HEK293 (cell line): ENCODE measurements around the gene LXN.

Source experiments
- CTCF ChIA-PET: fragments of 350-600 bp; formaldehyde crosslinking; extraction: SDS; loops from one replicate; lab custom pipeline; 2021; ENCODE audit warnings: antibody characterized with exemption; lab: Yijun Ruan, JAX
- POLR2A ChIA-PET: fragments of 300-600 bp; formaldehyde crosslinking; extraction: SDS; loops from one replicate; lab custom pipeline; 2020; ENCODE audit warnings: antibody characterized with exemption, inconsistent platforms; lab: Yijun Ruan, JAX
- H3K27ac ChIP-seq: fragments of 200-500 bp; sonication (Bioruptor generic); 2 replicates; pipeline ENCODE4 v1.5.1; 2014; ENCODE audit warnings: low read depth, low read length, control low read depth, inconsistent platforms; ENCODE audit errors: extremely low read depth
- H3K36me3 ChIP-seq, 2 experiments: fragments of 200-500 bp in 1 of 2; sonication (Bioruptor generic) in 1 of 2; 1 replicate in 1 of 2; 2 replicates in 1 of 2; pipeline ENCODE4 v1.5.1; 2014 to 2017; ENCODE audit warnings: inconsistent platforms in 2 of 2, low read length in 2 of 2; ENCODE audit not compliant: control insufficient read depth in 2 of 2, insufficient read depth in 1 of 2
- H3K4me1 ChIP-seq: fragments of 200-500 bp; sonication (Bioruptor generic); 2 replicates; pipeline ENCODE4 v1.5.1; 2014; ENCODE audit warnings: mild to moderate bottlenecking, low read length, inconsistent platforms; ENCODE audit not compliant: control insufficient read depth, insufficient read depth
- H3K4me3 ChIP-seq: 2 replicates; pipeline ENCODE4 v1.5.1; 2011; ENCODE audit warnings: low read depth, mild to moderate bottlenecking, control low read depth, low read length, moderate library complexity
- H3K9me3 ChIP-seq: fragments of 200-500 bp; sonication (Bioruptor generic); 2 replicates; pipeline ENCODE4 v1.5.1; 2014; ENCODE audit warnings: low read depth, low read length, inconsistent platforms; ENCODE audit not compliant: control insufficient read depth, insufficient read depth
- KLF16 ChIP-seq: fragments of 450-650 bp; formaldehyde crosslinking; IDR thresholded peaks from 2 replicates; pipeline ENCODE4 v1.5.1; 2017; ENCODE audit warnings: missing biosample characterization, missing genetic modification characterization
- KLF7 ChIP-seq: fragments of 450-650 bp; formaldehyde crosslinking; IDR thresholded peaks from 2 replicates; pipeline ENCODE4 v1.5.1; 2016; ENCODE audit warnings: missing biosample characterization, missing genetic modification characterization, borderline replicate concordance
- MZF1 ChIP-seq: fragments of 450-650 bp; formaldehyde crosslinking; IDR thresholded peaks from 2 replicates; pipeline ENCODE4 v1.5.1; 2017; ENCODE audit warnings: missing biosample characterization, missing genetic modification characterization, borderline replicate concordance
- ZBTB7A ChIP-seq: fragments of 450-650 bp; formaldehyde crosslinking; IDR thresholded peaks from 2 replicates; pipeline ENCODE4 v1.5.1; 2016; ENCODE audit warnings: low read depth, missing biosample characterization, missing genetic modification characterization
- ZFP3 ChIP-seq: fragments of 450-650 bp; formaldehyde crosslinking; IDR thresholded peaks from 2 replicates; pipeline ENCODE4 v1.5.1; 2016; ENCODE audit warnings: low read depth, missing biosample characterization, missing genetic modification characterization
- ZNF221 ChIP-seq: fragments of 450-650 bp; formaldehyde crosslinking; IDR thresholded peaks from 2 replicates; pipeline ENCODE4 v1.5.1; 2017; ENCODE audit warnings: missing biosample characterization, missing genetic modification characterization, borderline replicate concordance
- ZNF266 ChIP-seq: fragments of 450-650 bp; formaldehyde crosslinking; IDR thresholded peaks from 2 replicates; pipeline ENCODE4 v1.5.1; 2016; ENCODE audit warnings: missing biosample characterization, missing genetic modification characterization, low read depth
- ZNF274 ChIP-seq, 2 experiments: fragments of 200-500 bp in 1 of 2; fragments of 450-650 bp in 1 of 2; sonication (Bioruptor generic) in 1 of 2; formaldehyde crosslinking in 1 of 2; IDR thresholded peaks; 2 replicates each; pipeline versions ENCODE4 v1.5.1 to v1.6.1; 2014 to 2016; ENCODE audit warnings: borderline replicate concordance in 1 of 2, inconsistent platforms in 1 of 2, low read length in 1 of 2, missing biosample characterization in 1 of 2, missing genetic modification characterization in 1 of 2
- ZNF366 ChIP-seq: fragments of 450-650 bp; formaldehyde crosslinking; conservative IDR thresholded peaks from 2 replicates; pipeline ENCODE4 v1.5.1; 2016; ENCODE audit warnings: missing biosample characterization, missing genetic modification characterization
- ZNF394 ChIP-seq: fragments of 450-650 bp; formaldehyde crosslinking; IDR thresholded peaks from 2 replicates; pipeline ENCODE4 v1.5.1; 2016; ENCODE audit warnings: missing biosample characterization, missing genetic modification characterization, mild to moderate bottlenecking, moderate library complexity, borderline replicate concordance
- ZNF544 ChIP-seq: fragments of 450-650 bp; formaldehyde crosslinking; IDR thresholded peaks from 2 replicates; pipeline ENCODE4 v1.5.0; 2017; ENCODE audit warnings: missing biosample characterization, missing genetic modification characterization
- ZNF664 ChIP-seq: fragments of 450-650 bp; formaldehyde crosslinking; IDR thresholded peaks from 2 replicates; pipeline ENCODE4 v1.5.1; 2016; ENCODE audit warnings: missing biosample characterization, missing genetic modification characterization
- ZNF707 ChIP-seq: fragments of 450-650 bp; formaldehyde crosslinking; IDR thresholded peaks from 2 replicates; pipeline ENCODE4 v1.5.1; 2016; ENCODE audit warnings: missing biosample characterization, missing genetic modification characterization
- ZNF76 ChIP-seq: fragments of 450-650 bp; formaldehyde crosslinking; IDR thresholded peaks from 2 replicates; pipeline ENCODE4; 2016; ENCODE audit warnings: low read depth, missing biosample characterization, missing genetic modification characterization, borderline replicate concordance
- ZNF777 ChIP-seq: fragments of 450-650 bp; formaldehyde crosslinking; IDR thresholded peaks from 2 replicates; pipeline ENCODE4 v1.5.1; 2017; ENCODE audit warnings: missing biosample characterization, missing genetic modification characterization, borderline replicate concordance
- ZNF785 ChIP-seq: fragments of 450-650 bp; formaldehyde crosslinking; IDR thresholded peaks from 2 replicates; pipeline ENCODE4 v1.5.1; 2016; ENCODE audit warnings: missing biosample characterization, missing genetic modification characterization
- TF ChIP-seq, protein P1 (sequence below): fragments of 450-650 bp; formaldehyde crosslinking; IDR thresholded peaks from 2 replicates; pipeline ENCODE4 v1.5.1; 2016; ENCODE audit warnings: missing biosample characterization, missing genetic modification characterization
- TF ChIP-seq, protein P2 (sequence below): fragments of 450-650 bp; formaldehyde crosslinking; IDR thresholded peaks from 2 replicates; pipeline ENCODE4 v1.5.1; 2016; ENCODE audit warnings: missing biosample characterization, missing genetic modification characterization, low read depth
- TF ChIP-seq, protein P3 (sequence below): fragments of 450-650 bp; formaldehyde crosslinking; IDR thresholded peaks from 2 replicates; pipeline ENCODE4 v1.5.1; 2016; ENCODE audit warnings: missing biosample characterization, missing genetic modification characterization
- TF ChIP-seq, protein P4 (sequence below): fragments of 450-650 bp; formaldehyde crosslinking; IDR thresholded peaks from 2 replicates; pipeline ENCODE4 v1.5.1; 2016; ENCODE audit warnings: missing biosample characterization, missing genetic modification characterization

Gene LXN

DNA sequence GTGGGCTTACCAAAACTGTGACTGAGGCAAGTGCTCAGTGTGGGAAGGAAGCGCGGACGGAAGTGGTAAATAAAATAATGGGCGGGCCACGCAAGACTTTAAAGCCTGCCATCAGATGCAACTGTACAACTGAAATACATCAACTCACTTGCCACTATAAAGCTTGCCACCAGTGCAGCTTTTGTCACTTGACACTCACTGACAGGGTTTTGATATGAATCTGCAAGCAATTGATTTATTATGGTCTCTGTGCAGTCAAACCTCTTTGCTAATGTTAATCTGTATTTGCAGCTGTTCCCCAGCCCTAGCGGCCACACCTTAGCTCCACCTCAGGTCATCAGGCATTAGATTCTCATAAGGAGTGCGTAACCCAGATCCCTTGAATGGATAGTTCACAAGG, 30.4 kb downstream of the LXN start:
- Histone ChIP-seq H3K9me3 (no peaks in the 10 kb centered on the region), H3K27ac (no peak overlapping the region), H3K36me3 (peaks cover 0 to 12% of the 10 kb centered on the region in 2 experiments; a peak in 1 of 3 replicates), H3K4me1 (no peaks in the 10 kb centered on the region), H3K4me3 (no peak overlapping the region)
- CTCF ChIA-PET = interaction anchor here (0.6 to 3.5 kb wide), 2 partner anchors 102 to 148 kb away, joined by 3 to 22 read pairs; no protein-coding TSS in a partner anchor
- POLR2A ChIA-PET = no interaction called here
- TF ChIP-seq ZFP3 (tag by site-specific recombination) = no peak
- TF ChIP-seq, protein P1, sequence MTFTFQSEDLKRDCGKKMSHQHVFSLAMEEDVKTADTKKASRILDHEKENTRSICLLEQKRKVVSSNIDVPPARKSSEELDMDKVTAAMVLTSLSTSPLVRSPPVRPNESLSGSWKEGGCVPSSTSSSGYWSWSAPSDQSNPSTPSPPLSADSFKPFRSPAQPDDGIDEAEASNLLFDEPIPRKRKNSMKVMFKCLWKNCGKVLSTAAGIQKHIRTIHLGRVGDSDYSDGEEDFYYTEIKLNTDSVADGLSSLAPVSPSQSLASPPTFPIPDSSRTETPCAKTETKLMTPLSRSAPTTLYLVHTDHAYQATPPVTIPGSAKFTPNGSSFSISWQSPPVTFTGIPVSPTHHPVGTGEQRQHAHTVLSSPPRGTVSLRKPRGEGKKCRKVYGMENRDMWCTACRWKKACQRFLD = no peak
- TF ChIP-seq, protein P2, sequence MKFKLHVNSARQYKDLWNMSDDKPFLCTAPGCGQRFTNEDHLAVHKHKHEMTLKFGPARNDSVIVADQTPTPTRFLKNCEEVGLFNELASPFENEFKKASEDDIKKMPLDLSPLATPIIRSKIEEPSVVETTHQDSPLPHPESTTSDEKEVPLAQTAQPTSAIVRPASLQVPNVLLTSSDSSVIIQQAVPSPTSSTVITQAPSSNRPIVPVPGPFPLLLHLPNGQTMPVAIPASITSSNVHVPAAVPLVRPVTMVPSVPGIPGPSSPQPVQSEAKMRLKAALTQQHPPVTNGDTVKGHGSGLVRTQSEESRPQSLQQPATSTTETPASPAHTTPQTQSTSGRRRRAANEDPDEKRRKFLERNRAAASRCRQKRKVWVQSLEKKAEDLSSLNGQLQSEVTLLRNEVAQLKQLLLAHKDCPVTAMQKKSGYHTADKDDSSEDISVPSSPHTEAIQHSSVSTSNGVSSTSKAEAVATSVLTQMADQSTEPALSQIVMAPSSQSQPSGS (tag by site-specific recombination) = no peak
- no peak for TF ChIP-seq ZNF394 (tag by site-specific recombination)
- no peak for TF ChIP-seq ZNF366 (tag by site-specific recombination)
- no peak for TF ChIP-seq ZNF707 (tag by site-specific recombination)
- TF ChIP-seq ZNF544 (tag by site-specific recombination) = no peak
- TF ChIP-seq ZNF76 (tag by site-specific recombination) = no peak
- TF ChIP-seq, protein P3, sequence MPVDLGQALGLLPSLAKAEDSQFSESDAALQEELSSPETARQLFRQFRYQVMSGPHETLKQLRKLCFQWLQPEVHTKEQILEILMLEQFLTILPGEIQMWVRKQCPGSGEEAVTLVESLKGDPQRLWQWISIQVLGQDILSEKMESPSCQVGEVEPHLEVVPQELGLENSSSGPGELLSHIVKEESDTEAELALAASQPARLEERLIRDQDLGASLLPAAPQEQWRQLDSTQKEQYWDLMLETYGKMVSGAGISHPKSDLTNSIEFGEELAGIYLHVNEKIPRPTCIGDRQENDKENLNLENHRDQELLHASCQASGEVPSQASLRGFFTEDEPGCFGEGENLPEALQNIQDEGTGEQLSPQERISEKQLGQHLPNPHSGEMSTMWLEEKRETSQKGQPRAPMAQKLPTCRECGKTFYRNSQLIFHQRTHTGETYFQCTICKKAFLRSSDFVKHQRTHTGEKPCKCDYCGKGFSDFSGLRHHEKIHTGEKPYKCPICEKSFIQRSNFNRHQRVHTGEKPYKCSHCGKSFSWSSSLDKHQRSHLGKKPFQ (tag by site-specific recombination) = no peak
- TF ChIP-seq ZNF664 (tag by site-specific recombination) = no peak
- TF ChIP-seq MZF1 (tag by site-specific recombination) = no peak
- no peak for TF ChIP-seq ZNF274 (IDR thresholded peaks at IDR 0.05; ENCODE audit: low read length)
- TF ChIP-seq ZNF274 (tag by site-specific recombination; IDR thresholded peaks at IDR 0.05; ENCODE audit: borderline replicate concordance) = no peak

DNA sequence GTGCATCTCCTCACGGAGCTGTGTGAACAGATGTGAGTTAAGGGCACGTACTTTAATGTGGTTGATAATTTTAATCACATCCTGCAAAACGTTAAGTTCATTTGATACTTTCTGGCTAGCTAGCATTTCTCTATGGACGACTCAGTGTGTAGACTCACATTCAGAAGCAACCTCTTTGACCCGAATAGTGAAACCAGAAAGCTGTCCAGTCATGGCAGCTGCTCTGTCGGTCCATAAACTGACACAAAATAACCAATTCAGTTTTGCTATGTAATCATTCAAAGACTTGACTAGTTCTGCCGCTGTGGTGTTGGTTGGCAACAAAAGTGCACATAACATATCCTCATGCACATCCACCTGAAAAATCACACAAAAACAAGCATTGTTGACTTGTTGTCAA, 31.8 kb downstream of the LXN start:
- ChIA-PET CTCF (interaction anchor here (0.9 kb wide), 1 partner anchor 19 kb away, joined by 3 read pairs; no protein-coding TSS in a partner anchor), POLR2A (no interaction called here)

DNA sequence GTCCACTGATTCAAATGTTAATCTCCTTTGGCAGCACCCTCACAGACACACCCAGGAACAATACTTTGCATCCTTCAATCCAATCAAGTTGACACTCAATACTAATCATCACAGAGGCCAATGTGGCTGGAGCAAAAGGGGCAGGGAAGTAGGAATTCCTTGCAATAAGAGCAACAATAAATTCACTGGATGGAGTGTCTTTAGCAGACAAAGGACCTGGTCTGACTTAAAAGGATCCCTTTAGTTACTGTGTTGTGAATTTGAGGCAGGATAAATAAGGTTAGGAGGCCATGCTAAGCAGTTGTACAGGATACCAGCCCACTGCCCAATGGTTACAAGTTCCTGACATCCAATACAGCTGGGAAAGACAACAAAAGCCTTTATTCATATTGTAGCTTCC, 40.5 kb downstream of the LXN start:
- POLR2A ChIA-PET = interaction anchor here (0.6 kb wide), 1 partner anchor 43 kb away, joined by 3 read pairs; no protein-coding TSS in a partner anchor

More for the DNA sequence above, 31.8 kb downstream of the LXN start:
- Histone ChIP-seq H3K27ac (no peak overlapping the region), H3K4me1 (no peaks in the 10 kb centered on the region), H3K4me3 (no peak overlapping the region), H3K9me3 (no peaks in the 10 kb centered on the region), H3K36me3 (no peaks in the 10 kb centered on the region)
- no peak for TF ChIP-seq ZNF785 (tag by site-specific recombination)
- TF ChIP-seq KLF16 = no peak
- TF ChIP-seq ZNF221 (tag by site-specific recombination) = no peak
- TF ChIP-seq ZNF76 (tag by site-specific recombination) = no peak
- TF ChIP-seq ZBTB7A (tag by site-specific recombination) = no peak
- no peak for TF ChIP-seq KLF7 (tag by site-specific recombination)

More for the DNA sequence above, 40.5 kb downstream of the LXN start:
- Histone ChIP-seq H3K9me3 (no peaks in the 10 kb centered on the region), H3K4me3 (no peak overlapping the region)
- CTCF ChIA-PET = interaction anchor here (0.8 to 1.2 kb wide), 2 partner anchors 12 to 93 kb away, joined by 3 read pairs; no protein-coding TSS in a partner anchor
- TF ChIP-seq, protein P4, sequence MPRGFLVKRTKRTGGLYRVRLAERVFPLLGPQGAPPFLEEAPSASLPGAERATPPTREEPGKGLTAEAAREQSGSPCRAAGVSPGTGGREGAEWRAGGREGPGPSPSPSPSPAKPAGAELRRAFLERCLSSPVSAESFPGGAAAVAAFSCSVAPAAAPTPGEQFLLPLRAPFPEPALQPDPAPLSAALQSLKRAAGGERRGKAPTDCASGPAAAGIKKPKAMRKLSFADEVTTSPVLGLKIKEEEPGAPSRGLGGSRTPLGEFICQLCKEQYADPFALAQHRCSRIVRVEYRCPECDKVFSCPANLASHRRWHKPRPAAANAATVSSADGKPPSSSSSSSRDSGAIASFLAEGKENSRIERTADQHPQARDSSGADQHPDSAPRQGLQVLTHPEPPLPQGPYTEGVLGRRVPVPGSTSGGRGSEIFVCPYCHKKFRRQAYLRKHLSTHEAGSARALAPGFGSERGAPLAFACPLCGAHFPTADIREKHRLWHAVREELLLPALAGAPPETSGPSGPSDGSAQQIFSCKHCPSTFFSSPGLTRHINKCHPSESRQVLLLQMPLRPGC (tag by site-specific recombination) = no peak
- no peak for TF ChIP-seq ZNF266 (tag by site-specific recombination)
- TF ChIP-seq ZNF777 = no peak
- TF ChIP-seq, all 188 proteins: peak for 0
- Histone ChIP-seq H3K36me3 (no peaks in the 10 kb centered on the region), H3K4me1 (no peaks in the 10 kb centered on the region), H3K27ac (no peak overlapping the region)
